Lower leg skin (tissue), 3 donors: ENCODE results near the gene SCN8A.

Source experiments
- CTCF ChIP-seq, 3 donors: fragments of 450-650 bp; IDR thresholded peaks; one replicate each; pipeline ENCODE4 v1.5.1; 2016; ENCODE audit warnings: antibody characterized with exemption in 3 of 3, mild to moderate bottlenecking in 3 of 3, moderate library complexity in 2 of 3
- POLR2A ChIP-seq, 2 donors: fragments of 450-650 bp; IDR thresholded peaks; one replicate each; pipeline ENCODE4 v1.6.1; 2016 to 2017; ENCODE audit warnings: antibody characterized with exemption in 2 of 2, mild to moderate bottlenecking in 1 of 2, moderate library complexity in 1 of 2

DNA sequence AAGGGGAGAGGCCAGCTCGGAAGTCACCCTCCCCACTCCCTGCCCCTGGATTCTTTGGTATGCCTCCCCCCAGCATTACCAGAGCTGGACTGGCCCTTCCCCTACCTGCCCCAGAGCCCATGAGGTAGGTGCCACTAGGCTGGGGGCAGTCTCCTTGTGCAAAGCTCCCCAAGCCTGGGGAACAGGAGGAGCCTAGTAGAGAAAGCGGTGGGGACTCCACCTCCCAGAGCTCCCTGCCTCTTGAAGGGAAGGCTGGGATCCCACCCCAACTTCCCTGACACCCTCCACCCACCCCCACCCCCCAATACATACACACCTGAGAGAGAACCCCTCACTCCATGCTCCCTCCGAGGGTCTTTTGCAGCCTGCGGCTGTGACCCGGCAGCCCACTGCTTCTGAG lies 227.1 kb downstream of the SCN8A start:
- TF ChIP-seq CTCF (IDR thresholded peaks at IDR 0.05) (no peak), POLR2A (IDR thresholded peaks at IDR 0.05) (no peak)
